GM21423 (cell line): ENCODE measurements around the gene GRM8.
"Not testable (repeated sequence)": the region's sequence is repeated elsewhere in the genome, so short reads cannot be mapped to it uniquely, and the experiment has no call there.

Source experiments
- ATAC-seq: cut with Tn5 transposase; IDR thresholded peaks from one replicate; pipeline ENCODE4 v1.9.1; 2021; ENCODE audit warnings: mild to moderate bottlenecking, moderate library complexity; ENCODE audit not compliant: unreplicated experiment

The GRM8 gene

GRCh38 chr7:126685596-126685995 lies 567.1 kb downstream of the GRM8 start:
- ATAC-seq: no peak

DNA sequence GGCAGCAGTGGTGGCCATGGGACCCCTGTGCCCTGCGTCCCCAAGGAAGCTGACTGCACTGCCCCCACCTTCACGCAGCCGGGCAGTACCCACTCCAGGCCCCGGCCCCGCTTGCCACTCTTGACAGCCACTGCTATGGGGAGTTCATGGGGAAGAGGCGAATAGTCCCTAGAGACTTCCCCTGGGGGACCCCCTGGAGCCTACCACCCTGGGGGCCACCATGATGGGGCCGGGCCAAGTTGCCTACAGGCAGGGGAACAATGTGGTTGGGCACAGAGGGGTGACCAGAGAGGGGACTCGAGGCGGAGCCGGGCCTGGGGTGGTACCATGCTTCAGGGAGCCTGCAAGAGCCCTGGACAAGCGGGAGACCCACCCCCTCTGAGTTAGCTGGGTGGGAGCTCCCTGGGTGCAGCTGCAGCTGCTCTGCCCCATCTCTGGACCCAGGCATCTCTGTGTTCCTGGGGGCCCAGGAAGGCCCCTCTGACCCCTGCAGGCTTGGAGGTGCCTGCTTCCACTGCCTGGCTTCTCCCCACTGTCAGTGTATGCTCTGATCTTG lies 567.6 kb downstream of the GRM8 start:
- ATAC-seq: no peak

DNA sequence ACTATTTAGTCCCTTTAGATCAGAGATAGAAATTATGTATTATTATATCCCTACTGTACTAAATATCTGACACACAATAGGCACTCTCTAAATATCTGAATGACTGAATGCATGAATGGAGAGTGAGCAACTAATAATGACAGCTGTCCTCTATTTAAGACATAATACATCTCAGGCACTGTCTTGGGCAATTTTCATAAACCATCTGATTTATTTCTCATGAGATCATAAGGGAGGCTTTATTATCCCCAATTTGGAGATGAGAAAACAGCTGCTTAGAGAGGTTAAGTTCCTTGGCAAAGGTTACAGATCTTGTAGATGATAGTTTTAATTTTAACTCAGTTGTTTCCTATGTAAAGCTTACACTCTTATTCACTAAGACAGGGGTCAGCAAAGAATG lies 570.6 kb downstream of the GRM8 start:
- ATAC-seq: no peak

DNA sequence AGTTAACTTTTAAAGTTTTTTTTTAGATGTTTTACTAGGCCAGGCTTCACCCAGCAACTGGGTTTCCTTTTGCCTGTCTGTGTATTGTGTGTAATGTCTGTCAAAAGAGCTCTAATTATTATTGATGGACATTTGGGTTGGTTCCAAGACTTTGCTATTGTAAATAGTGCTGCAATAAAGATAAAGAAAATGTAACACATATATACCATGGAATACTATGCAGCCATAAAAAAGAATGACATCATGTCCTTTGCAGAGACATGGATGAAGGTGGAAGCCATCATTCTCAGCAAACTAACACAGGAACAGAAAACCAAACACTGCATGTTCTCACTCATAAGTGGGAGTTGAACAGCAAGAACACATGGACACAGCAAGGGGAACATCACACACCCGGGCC lies 584.0 kb downstream of the GRM8 start:
- ATAC-seq: not testable (repeated sequence)

DNA sequence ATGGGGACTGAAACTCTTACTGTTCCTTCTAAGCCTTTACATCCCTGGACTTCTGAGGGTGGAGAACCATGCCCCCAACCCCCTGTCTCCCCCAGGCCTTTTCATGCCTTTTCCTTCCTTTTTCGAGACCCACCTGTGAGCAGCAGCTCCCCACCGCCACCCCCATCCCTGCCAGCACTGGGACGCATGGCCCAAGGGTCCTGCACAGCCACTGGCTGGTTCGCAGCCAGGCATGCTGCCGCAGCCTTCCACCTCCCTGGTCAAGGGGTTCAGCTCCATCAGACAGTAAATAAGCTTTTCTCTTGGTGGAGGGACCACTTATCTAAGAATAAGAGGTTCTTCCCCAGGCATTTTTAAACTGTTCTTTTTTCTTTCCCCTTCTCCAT lies 584.4 kb downstream of the GRM8 start:
- ATAC-seq: no peak

DNA sequence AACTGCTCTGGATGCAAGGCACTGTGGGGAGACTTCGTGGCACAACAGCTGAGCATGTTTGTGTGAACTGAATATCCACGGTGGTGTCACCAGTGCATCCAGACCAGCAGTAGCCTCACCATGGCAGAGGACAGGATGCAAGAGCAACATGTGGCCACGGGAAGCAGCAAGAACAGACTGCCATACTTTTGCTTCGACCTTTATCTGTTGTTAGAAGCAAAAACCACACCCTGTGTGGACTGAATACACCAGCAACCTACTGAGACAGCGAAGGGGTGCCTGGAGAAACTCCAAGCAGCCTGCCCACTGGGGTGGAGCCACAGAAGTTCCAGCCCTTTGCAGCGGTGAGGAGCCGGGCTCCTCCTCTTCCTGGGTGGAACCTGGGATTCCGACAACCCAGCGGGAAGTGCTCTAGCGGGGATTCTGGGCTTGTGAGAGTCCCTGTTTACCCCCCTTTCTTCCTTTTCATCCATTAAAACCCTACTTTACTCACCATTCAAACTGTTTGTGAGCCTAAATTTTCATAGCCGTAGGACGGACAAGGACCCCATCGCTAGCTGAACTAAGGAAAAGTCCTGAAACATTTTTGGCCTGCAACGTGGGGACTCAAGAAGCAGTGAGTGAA lies 584.9 kb downstream of the GRM8 start:
- ATAC-seq: no peak

GRCh38 chr7:126662856-126663255 lies 589.9 kb downstream of the GRM8 start:
- ATAC-seq: no peak

DNA sequence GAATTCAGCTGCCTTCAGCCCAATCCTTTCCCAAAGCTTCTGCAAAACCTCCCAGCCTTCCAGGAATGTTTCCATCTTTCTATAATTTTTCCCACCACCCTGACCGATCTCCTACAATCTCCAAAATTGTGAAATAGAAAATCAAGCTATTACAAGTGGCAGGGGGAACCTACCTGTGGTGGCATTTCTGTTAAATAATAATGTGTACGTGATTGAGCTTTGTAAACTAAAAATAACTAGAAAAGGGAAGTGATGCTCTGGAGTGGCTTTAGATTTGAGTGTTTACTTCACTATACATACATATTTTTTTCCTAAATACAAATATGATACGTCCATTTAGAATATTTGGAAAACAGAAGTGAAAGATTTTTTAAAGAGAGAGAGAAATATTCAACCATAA lies 593.6 kb downstream of the GRM8 start:
- ATAC-seq: peak; percentile 84

DNA sequence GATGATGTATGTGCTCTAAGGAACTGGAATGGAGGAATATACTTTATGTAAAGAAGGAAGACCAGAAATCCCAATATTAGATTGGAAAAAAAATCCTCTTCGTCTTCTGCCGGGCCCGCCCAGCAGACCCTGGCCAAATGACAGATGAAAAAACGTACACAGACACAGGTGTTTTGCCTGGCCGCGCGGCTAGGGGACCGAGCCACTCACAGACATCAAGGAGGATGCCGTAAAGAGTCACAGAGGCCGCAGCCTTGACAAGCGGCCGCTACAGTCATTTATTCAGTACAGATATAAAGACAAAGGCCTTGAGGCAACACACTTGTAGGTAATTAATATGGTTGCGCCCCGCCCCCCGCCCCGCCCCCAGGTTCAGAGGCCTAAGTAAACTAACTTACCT lies 594.1 kb downstream of the GRM8 start:
- no peak for ATAC-seq

DNA sequence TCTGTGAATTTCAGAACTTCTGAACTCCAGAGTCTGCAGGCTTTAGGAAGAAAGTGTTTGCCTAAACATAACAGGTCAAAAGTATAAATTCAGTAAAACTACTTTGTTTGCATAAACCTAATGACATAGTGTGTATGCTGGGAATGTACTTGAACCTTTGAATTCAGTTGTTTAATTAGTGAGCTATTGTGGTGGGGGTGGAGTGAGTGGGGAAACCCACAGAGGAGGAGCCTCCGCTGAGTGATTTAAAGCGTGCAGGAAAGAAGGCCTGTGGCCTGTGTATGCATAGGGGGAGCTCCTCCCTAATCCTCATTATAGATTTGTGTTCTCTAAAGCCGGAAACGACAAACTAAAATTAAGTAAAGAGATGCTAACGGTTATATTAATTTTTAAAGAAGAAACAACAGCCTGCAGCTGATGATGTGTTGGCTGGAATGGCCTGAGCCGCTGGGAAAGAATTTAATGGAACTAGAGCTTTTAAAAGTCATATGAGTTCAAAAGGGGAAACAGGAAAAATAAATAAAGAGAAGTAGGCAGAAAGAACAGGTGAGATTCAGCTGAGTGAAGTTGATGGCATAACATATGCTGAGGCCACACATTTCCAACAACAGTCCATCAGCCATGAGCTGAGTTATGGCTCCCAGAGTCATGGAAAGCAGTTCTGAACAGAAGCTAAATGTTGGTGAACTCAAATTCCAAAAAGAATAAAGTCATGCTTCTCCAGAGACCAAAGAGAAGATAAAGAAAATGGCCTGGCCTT lies 595.0 kb downstream of the GRM8 start:
- peak; percentile 81 for ATAC-seq

DNA sequence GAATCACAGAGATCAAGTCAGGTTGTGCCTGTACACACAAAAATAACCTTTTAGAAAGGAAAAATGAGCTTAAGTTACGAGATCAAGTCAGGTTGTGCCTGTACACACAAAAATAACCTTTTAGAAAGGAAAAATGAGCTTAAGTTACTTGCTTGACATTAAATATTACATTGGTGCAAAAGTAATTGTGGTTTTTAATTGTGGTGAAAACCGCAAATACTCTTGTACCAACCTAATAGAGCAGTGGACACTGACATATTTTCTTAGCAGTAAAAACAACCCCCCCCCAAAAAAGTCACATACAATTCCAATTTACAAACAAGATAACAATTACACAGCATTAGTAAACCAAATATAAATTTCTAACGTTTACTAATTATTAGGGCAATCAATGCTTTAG lies 595.6 kb downstream of the GRM8 start:
- ATAC-seq: no peak

DNA sequence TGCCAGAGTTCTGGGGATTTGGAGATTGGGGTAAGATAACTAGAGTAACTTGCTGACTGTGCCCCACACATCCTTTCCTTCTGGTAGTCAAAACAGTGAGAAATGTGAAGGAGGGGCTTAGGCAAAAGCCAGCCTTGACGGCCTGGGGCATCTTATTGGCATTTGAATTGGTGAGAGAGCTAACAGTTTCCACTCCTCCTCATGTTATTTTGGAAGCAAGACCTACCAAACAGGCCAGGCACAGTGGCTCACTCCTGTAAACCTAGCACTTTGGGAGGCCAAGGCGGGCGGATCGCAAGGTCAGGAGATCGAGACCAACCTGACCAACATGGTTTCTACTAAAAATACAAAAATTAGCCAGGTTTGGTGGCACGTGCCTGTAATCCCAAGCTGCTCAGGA lies 596.6 kb downstream of the GRM8 start:
- no peak for ATAC-seq

- ATAC-seq: no peak
These were observed 615.2 kb downstream of the GRM8 start for GRCh38 chr7:126637538-126637937.

GRCh38 chr7:126635545-126635944 lies 617.2 kb downstream of the GRM8 start:
- no peak for ATAC-seq

- no peak for ATAC-seq
These were observed 644.4 kb downstream of the GRM8 start for GRCh38 chr7:126608339-126608776.

- ATAC-seq: no peak
These were observed 646.4 kb downstream of the GRM8 start for GRCh38 chr7:126606331-126606730.

GRCh38 chr7:126605553-126605952 lies 647.2 kb downstream of the GRM8 start:
- no peak for ATAC-seq

DNA sequence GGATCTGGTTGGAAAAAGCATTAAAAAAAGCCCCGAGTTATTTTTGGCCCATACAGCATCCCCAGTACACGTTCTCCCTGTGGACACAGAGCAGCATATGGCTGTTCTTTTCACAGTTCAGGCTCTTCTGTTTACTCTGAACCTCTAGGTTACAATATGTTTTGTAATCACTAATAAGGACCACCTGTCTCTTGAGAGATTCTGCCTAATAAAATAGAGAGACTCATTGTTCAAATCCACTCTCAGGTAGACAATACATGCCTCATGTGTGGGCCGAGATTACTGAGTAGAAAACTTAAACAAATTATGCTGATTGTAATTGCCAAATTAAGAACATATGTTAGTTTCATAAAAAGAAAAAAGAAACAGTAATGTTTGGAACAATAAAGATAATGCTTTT lies 647.7 kb downstream of the GRM8 start:
- ATAC-seq: no peak

DNA sequence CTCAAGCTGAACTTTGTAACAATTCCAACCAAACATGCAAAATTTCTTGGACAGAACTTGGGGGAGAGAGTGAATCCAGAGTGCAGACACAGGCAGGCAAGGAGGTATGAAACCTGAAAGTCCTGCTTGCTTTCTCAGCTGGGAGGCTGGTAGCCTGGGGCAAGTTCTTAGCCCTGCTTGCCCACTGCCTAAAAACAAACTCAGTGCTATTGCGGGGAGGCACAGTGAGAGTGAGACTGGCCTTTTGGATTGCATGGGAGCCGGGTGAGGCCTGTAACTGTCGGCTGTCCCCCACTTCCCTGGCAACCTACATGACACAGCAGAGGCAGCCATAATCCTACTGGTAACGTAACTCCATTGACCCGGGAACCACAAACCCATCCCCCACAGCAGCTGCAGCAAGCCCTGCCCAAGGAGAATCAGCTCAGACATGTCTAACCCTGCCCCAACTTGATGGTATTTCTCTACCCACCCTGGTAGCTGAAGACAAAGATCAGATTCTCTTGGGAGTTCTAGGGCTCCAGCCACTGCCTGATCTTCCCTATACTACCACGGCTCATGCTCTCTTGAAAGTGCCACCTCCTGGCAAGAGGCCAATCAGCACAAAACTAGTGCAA lies 663.6 kb downstream of the GRM8 start:
- no peak for ATAC-seq

GRCh38 chr7:126578338-126578737 lies 674.4 kb downstream of the GRM8 start:
- ATAC-seq: no peak

DNA sequence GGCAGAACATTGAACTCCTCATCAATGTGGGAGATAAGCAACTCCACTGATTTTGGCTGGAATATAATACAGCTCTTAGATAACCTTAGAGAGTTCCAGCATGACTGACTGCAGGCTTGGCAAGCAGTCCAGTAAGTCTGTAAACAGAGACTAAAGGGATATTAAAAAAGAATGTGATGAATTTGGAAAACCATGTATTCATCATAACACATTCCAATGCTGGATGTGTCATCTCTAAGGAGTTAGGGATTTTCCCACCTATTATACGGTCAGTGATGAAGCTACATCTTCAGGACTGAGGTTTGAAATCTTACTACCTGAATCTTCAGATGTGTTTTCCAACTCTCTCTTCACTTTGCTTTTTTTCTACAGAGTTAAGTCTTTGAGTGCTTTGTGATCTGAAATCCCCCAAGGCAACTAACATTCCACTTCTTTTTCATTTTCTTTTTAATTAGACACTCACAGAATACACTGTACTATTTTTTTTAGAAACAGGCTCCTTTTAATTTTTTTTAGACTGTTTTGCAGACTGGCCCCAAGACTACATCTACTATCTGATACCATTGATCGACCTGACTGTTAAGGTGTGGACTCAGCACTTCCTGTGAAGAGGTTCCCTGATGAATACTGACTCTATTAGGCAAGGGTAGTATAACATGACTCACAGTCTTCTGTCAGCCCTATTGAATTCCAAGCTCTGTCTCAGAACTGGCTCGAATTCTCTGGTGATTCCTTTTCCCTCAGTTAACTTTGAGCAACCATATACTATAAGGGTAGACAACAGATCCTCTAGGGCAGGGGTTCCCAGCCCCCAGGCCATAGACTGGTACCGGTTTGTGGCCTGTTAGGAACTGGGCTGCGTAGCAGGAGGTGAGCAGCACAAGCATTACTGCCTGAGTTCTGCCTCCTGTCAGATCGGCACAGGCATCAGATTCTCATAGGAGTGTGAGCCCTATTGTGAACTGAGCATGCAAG lies 678.2 kb downstream of the GRM8 start:
- no peak for ATAC-seq
